Measurements from ENCODE around the gene CNTF.

CNTF gene

DNA sequence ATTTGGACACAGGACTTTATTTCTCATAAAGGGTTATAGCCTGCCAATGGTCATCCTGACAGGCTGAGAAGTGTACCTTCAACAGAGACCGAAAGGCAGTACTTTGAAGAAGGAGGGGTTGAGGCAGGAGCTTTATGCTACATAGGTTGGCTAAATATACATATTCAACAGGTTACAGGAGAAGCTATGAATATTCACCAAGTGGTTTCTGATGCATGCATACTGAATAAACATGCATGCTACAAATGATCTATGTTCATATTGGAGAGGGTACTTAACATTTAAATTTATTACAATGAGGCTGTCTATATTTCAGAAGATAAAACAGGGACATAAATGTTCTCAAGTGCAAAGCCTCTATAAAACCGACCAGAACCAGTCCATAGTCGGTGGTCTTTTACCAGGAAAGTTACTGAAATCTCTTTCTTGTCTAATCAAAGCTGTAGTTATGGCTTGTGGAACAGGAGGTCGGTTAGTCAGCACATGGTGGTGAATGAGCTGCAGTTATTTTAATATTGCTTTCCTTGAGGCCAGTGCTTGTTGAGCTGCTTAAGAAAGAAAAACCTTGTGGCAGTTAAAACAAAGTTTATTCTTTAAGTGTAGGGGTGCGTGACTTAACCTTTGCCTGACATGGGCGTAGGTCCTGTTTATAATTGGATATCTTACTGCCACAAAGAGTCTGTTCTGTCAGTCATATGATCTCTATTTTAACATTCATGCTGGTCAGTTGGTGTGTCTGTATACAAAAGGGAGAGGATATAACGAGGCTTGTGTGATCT is 19.5 kb downstream of the CNTF start:
- no peak for DNase-seq (ENCODE audit: low read depth, low spot score)

DNA sequence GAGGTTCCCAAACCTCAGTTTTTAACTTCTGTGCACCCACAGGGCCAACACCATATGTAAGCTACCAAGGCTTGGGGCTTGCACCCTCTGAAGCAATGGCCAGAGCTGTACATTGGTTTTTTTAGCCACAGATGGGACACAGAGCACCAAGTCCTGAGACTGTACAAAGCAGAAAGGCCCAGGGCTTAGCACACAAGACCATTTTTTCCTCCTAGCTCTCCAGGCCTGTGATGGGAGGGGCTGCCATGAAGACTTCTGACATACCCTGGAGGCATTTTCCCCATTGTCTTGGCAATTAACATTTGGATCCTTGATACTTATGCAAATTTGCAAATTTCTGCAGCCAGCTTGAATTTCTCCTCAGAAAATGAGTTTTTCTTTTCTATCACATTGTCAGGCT is 23.4 kb downstream of the CNTF start:
- no peak for DNase-seq (ENCODE audit: low read depth, low spot score)

DNA sequence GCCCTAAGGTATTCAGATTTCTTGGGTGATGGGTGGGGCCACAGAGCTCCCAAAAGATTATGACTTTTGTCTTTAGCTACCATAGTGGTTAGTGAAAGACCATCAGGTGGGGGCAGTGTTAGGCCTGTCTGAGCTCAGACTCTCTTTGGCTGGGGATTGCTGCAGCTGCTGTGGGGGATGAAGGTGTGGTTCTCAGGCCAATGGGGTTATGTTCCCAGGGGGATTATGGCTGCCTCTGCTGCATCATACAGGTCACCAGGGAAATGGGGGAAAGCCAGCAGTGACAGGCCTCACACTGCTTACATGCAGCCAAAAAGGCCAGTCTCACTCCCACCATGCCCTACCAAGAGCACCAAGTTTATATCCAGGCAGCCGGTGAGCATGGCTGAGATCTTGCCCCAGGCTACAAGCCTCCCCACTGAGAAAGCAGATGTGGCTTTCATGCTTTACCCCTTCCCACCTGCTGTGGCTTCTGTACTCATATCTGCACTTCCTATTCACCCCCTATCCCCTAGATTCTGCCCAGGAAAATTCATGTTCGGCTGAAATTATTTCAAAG is 24.8 kb downstream of the CNTF start:
- no peak for DNase-seq (ENCODE audit: low read depth, low spot score)

DNA sequence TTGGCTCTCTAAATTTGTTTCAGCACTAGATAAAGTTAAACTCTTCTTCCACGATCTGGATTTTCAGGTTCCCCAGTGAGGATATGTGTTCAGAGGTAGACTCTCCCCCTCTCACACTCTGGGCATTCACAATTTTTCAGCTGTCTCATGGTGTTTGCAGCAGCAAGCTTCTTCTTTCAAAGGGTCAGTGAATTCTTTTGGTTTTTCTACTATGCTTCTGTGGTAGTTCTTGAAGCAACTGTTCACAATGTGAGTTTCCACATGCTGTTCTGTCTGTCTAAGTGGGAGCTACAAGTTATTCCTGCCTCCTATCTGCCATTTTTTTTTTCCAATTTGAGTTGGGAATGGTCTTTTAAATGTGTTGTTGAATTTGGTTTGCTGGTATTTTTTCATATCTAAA is 25.4 kb downstream of the CNTF start:
- no peak for DNase-seq (ENCODE audit: low read depth, low spot score)

DNA sequence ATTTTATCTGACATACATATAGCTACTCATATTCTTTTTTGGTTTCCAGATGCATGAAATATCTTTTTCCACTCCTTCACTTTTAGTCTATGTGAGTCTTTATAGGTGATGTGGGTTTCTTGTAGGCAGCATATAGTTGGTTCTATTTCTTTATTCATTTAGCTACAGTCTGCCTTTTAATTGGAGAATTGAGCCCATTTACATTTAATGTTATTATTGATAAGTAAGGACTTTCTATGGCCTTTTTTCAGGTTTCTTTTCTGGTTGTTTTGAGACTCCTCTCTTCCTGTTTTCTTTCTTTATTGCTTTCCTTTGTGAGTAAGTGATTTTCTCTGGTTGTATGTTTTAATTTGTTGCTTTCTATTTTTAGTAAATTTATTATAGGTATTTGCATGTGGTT is 27.2 kb downstream of the CNTF start:
- DNase-seq (ENCODE audit: low read depth, low spot score) = no peak

DNA sequence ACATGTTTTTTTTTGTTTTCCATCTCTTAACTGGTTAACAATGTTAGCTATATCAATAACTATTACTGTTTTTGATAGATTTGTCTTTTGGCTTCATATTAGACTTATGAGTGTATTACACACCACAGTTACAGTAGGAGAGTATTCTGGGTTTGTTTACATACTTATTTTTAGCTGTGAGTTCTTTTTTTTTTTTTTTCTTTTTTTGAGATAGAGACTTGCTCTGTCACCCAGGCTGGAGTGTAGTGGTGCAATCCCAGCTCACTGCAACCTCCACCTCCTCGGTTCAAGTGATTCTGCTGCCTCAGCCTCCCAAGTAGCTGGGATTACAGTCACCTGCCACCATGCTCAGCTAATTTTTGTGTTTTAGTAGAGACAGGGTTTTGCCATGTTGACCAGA is 28.0 kb downstream of the CNTF start:
- DNase-seq (ENCODE audit: low read depth, low spot score) = no peak

DNA sequence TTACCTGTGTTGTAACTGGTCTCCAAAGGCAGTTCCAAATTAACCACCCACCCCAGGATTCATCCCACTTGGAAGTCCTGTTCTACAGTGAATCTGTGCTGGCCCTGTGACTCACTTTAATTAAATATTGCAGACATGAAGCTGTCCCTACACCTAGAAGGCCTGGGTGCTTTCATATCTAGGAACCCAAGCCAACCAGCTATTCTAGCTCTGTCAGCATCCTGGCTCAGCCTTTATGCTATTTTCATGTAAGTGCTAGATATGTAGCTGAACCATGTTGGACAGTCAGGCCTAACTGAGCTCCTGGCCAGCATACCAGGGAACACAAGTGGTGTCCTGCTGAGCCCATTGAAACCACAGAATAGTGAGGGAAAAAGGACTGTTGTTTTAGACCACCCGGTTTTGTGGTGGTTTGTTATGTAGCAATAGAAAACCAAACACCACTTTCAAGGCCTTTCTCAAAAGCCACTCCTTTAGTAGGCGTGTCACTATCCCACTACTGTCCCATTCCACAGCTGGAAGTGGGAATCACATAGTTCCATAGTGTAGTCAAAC is 30.3 kb downstream of the CNTF start:
- no peak for DNase-seq (ENCODE audit: low read depth, low spot score)

DNA sequence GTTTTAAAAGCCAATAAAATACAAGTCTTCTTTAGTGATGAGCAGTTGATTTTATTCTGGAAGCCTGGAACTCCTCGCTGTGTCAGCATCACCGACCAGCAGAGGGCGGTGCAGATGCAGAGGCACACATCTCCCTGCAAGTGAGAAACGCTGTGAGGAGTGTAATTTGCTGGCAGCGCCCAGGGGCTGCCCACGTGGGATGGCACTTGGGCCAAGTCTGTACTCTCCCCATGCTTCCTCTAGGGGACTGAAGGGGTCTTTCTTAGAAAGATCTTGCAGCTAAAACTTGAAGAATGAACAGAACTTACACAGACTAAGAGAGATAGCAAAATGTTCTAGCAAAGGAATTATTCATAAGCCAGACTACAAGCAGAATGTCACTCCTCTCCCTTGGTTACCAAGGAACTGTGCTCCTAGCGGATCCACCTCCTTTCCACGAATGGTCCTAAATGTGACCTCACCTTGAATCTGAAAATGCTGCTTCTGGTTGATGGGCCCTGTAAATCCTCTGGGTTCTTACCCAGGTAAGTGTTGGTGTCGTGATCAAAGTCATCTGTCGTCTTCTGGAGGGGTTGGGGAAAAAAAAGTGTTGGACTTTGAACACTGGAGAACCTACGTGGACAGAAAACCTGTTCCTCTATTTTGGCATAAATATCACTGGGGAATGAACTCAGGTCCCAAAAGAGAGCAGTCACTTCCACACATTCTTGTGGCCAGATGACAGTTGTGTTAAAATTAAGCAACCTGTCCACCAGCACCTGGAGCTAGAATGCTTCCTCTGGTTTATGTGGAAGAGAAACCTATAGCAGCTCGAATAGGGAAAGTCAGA is 31.8 kb downstream of the CNTF start:
- DNase-seq (ENCODE audit: low read depth, low spot score) = peak; percentile 39

DNA sequence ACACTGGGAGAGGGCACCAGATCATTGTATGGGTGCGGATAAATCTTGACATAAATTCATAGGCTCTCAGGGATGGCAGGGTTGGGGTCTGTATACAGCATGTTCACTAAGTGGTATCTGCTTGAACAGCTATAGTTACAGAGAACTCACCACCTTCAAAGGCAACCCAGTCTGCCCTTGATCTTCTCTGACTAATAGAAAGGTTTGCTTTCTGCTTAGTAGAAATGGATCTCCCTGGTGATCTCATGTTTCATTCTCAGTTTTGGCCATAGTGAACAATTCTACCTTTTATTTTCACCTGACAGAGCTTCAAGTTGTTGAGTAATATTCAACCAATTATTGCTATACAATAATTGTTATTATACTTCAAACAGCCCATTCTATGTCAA is 32.4 kb downstream of the CNTF start:
- no peak for DNase-seq (ENCODE audit: low read depth, low spot score)

DNA sequence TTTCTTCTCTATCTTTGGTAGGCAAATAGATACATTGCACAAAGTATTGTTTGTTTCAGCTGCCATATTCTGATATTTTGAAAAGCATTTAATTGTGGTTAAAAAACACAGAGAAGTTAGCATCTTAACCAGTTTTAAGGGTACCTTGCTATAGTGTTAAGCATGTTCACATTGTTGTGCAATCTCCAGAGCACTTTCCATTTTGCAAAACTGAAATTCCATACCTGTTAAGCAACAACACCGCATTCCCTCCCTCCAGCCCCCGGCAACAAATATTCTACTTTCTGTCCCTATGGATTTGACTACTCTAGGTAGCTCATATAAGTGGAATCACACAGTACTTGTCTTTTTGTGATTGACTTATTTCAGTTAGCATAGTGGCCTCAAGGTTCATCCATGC is 33.9 kb downstream of the CNTF start:
- DNase-seq (ENCODE audit: low read depth, low spot score) = no peak

DNA sequence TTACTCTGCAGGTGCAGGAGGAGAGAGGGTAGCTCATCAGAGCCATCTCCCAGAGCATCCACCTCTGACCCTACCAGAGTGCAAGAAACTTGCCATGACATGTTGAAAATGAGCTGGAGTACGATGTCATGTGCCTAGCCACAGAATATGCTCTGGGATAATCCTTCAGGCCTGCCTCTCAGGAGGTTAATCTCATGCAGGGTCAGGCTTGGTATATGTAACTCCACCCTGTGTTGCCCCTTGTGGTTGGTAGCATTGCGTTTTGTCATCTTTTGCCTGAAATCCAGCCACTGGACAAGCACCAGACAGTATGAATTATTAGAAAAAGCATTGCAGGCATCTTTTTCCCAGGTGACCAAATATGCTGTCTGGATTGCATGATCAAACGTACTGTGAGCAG is 36.2 kb downstream of the CNTF start:
- no peak for DNase-seq (ENCODE audit: low read depth, low spot score)

DNA sequence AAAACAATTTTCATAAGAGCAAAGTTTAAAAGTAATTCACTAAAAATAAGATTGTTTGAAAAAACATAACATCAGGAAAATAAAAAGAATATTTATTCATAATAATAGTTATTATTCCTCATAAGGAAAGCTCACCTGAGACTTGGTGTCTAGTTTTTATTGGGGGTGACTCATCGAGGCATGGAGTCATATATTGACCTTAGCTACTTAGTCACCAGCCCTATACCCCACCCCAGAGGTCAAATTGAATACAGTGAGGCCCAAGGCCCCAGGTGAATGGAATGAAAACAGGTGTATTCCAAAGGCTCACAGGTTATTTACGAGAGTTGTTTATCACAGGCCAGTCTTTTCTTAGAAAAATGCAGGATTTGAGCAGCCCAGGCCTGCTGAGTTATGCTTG is 36.9 kb downstream of the CNTF start:
- DNase-seq (ENCODE audit: low read depth, low spot score) = no peak

DNA sequence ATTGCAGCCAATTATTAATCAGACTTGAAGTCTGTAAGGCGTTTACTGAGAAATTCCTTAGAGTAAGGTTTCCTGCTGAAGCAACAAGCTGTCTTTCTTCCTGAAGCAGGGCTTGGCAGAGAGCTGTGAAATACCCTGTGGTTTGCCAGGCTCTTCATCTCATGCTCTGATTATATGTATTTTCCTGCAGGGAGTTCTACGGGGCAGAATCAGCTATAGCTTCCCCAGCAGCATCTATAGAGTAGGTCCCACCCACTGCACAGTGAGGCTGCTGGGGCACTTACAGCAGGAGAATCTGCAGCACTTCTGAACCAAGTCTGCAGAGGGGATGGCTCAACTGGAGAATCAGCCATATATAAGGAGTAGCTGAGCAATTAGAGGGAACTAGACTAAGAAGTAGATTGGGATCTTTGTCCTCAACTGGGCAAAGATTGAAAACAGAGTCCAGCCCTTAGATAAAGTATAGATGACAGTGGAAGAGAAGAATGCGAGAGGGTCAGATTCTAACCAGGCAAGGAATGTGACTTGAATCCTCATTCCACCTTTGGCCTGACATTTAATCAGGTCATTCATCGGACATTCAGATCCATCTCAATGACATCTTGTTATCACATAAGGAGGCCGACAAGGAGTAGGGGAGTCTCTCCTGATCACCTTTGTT is 37.6 kb downstream of the CNTF start:
- no peak for DNase-seq (ENCODE audit: low read depth, low spot score)

DNA sequence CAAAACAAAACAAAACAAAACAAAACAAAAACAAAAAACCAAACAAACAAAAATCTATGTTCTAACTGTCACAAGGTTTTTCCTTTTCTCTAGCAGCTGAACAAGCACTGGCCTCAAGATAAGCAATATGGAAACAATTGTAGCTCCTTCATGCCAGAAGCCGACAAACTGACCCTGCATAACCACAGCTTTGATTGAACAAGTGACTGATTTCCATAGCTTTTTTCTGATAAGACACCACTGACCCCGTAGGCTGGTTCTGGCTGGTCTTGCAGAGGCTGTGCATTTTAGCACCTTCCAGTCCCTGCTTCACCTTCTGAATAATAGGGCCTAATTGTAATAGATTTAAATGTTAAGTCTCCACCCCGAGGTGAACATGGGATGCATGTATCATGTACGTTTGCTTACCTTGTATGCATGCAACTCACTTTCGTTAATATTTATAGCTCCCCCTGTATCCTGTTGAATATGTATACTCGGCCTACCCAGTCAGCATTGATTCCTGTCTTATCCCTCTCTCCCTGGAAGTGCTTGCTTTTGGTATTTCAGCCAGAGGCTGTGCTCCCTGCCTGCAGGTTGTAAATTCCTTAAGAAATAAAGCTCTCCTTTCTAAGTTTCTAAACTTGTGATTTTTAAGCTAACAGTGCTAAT is 49.6 kb downstream of the CNTF start:
- no peak for DNase-seq (ENCODE audit: low read depth, low spot score)

DNA sequence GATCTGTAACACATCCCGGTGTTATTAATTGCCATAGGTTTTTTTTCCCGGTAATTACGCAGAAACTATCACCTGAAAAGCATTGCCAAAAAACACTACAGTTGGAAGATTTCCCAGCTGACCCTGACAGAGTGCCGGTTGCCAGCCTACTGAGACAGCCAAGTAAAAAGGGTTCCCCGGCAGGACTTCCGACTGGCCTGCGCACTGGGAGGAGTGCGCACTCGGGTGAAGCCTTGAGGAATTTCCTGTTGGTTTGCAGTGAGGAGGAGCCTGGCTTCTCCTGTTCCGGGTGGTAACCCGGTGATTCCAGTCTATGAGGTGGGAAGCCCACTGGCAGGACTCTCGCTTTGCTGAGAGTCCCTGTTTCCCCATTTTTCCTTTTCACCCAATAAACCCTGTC is 52.1 kb downstream of the CNTF start:
- no peak for DNase-seq (ENCODE audit: low read depth, low spot score)
